ENCODE data around the gene LAYN. TPM values are rescaled to one million over a fixed set of nuclear protein-coding genes. Genes with fewer than 3 reads are reported as not detected.
A peak's percentile ranks its signal among the peaks of the same experiment; 100 is the strongest.

Gene LAYN
- total and polyA plus RNA-seq, 8 donors: 9.6 to 19.8 (median 15.9) TPM

- no peak overlapping the region for H3K4me3 ChIP-seq
- DNase-seq (no peak), ATAC-seq (no peak)
- peaks cover 0 to 10% of the 10 kb centered on the region in 2 donors for H3K4me1 ChIP-seq
- no peaks in the 10 kb centered on the region for H3K36me3 ChIP-seq
- no peaks in the 10 kb centered on the region for H3K27me3 ChIP-seq
- intact Hi-C loops (cut with DNase I): no loop called here
- TF ChIP-seq, protein P1, sequence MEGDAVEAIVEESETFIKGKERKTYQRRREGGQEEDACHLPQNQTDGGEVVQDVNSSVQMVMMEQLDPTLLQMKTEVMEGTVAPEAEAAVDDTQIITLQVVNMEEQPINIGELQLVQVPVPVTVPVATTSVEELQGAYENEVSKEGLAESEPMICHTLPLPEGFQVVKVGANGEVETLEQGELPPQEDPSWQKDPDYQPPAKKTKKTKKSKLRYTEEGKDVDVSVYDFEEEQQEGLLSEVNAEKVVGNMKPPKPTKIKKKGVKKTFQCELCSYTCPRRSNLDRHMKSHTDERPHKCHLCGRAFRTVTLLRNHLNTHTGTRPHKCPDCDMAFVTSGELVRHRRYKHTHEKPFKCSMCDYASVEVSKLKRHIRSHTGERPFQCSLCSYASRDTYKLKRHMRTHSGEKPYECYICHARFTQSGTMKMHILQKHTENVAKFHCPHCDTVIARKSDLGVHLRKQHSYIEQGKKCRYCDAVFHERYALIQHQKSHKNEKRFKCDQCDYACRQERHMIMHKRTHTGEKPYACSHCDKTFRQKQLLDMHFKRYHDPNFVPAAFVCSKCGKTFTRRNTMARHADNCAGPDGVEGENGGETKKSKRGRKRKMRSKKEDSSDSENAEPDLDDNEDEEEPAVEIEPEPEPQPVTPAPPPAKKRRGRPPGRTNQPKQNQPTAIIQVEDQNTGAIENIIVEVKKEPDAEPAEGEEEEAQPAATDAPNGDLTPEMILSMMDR (IDR thresholded peaks at IDR 0.05): no peak
- H3K9me3 ChIP-seq: no peaks in the 10 kb centered on the region
- no peak overlapping the region for H3K27ac ChIP-seq
Observed at GRCh38 chr11:111598148-111598547, 57.6 kb downstream of the LAYN start.

- Histone ChIP-seq H3K4me3 (no peak overlapping the region), H3K9me3 (no peaks in the 10 kb centered on the region), H3K4me1 (peaks cover 0 to 14% of the 10 kb centered on the region in 2 donors), H3K27me3 (no peaks in the 10 kb centered on the region), H3K36me3 (no peaks in the 10 kb centered on the region), H3K27ac (no peak overlapping the region)
- intact Hi-C loops (cut with DNase I): no loop called here
- ATAC-seq (no peak), DNase-seq (peak in 1 of 4 donors; percentile 73)
- TF ChIP-seq, protein P1 (IDR thresholded peaks at IDR 0.05): no peak
Observed at GRCh38 chr11:111598559-111598958, 58.0 kb downstream of the LAYN start.

DNA sequence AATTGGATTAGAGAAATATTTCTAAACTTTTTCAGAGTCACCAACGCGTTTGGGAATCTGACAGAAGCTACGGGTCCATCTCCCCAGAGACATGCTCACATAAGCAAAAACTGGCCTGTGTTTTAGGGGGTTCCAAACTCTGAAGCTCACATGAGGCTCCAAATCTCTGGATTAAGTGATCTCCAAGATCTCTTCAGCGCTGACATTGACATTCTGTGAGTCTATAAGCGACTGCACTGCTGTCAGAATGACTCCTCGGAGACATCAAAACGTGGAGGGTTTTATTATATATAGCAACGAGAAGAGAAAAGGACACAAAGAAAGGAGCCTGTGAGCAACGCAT lies 61.1 kb downstream of the LAYN start:
- Histone ChIP-seq H3K36me3 (no peaks in the 10 kb centered on the region), H3K27me3 (no peaks in the 10 kb centered on the region), H3K27ac (peak overlapping the region; percentile 95 to 97), H3K4me3 (peak overlapping the region; percentile 88 to 93), H3K9me3 (no peaks in the 10 kb centered on the region), H3K4me1 (peaks cover 0 to 44% of the 10 kb centered on the region in 2 donors)
- ATAC-seq (no peak), DNase-seq (no peak)
- TF ChIP-seq, protein P1 (IDR thresholded peaks at IDR 0.05): no peak
- intact Hi-C loops (cut with DNase I): loop anchor here in 1 of 2 donors (5.0 kb wide), 1 partner anchor 176 kb away; no protein-coding TSS in a partner anchor

GRCh38 chr11:111601979-111602864 lies 61.7 kb downstream of the LAYN start, which contains the start of gene SIK2:
SIK2 (plus strand) TSS chr11:111602449; CDS start chr11:111602564, 115 bp downstream.
- ATAC-seq (peak; percentile 94), DNase-seq (peak; percentile 95 to 99 (median 96))
- no peaks in the 10 kb centered on the region for H3K27me3 ChIP-seq
- no peaks in the 10 kb centered on the region for H3K36me3 ChIP-seq
- no peaks in the 10 kb centered on the region for H3K9me3 ChIP-seq
- intact Hi-C loops (cut with DNase I): loop anchor here in 1 of 2 donors (5.0 kb wide), 1 partner anchor 175 kb away; no protein-coding TSS in a partner anchor
- TF ChIP-seq, protein P1 (IDR thresholded peaks at IDR 0.05): peak; percentile 80 to 82
- peak within 1 kb of the TSS; percentile 95 to 97 for H3K27ac ChIP-seq
- peaks cover 0 to 50% of the 10 kb centered on the region in 2 donors for H3K4me1 ChIP-seq
- peak within 1 kb of the TSS; percentile 88 to 93 for H3K4me3 ChIP-seq
